B cell (primary cell): ENCODE results near the gene ZNF766.

ENCODE experiments used
- EZH2 ChIP-seq: IDR thresholded peaks from 2 replicates; pipeline ENCODE4 v1.6.1; 2012; ENCODE audit warnings: borderline replicate concordance, low read depth, mild to moderate bottlenecking, moderate library complexity, low read length; ENCODE audit not compliant: insufficient read depth, poor library complexity, severe bottlenecking
- TF ChIP-seq, protein P1 (sequence below): fragments of 200-600 bp; IDR thresholded peaks from one replicate; pipeline ENCODE4 v1.8.0; 2022; ENCODE audit warnings: antibody characterized with exemption, mild to moderate bottlenecking

DNA sequence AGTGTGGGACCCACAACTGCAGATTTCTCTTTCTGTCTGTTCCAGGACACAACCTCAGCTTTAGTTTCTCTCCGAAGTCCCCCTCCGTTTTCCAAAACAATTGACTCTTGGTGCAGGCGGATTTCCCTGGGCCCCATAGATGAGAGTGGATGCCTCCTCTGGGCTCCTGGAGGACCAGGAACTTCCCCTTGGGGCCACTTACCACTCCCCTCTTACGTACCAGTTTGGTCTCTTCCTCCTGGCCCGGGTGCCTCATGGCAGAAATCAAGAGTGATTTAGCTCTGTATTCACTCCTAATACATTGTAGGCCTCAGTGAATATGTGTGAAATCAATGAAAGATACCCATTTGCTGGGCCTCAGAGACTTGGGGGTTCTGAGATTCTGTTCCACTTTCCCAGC, 45.2 kb upstream of the ZNF766 start:
- TF ChIP-seq, protein P1, sequence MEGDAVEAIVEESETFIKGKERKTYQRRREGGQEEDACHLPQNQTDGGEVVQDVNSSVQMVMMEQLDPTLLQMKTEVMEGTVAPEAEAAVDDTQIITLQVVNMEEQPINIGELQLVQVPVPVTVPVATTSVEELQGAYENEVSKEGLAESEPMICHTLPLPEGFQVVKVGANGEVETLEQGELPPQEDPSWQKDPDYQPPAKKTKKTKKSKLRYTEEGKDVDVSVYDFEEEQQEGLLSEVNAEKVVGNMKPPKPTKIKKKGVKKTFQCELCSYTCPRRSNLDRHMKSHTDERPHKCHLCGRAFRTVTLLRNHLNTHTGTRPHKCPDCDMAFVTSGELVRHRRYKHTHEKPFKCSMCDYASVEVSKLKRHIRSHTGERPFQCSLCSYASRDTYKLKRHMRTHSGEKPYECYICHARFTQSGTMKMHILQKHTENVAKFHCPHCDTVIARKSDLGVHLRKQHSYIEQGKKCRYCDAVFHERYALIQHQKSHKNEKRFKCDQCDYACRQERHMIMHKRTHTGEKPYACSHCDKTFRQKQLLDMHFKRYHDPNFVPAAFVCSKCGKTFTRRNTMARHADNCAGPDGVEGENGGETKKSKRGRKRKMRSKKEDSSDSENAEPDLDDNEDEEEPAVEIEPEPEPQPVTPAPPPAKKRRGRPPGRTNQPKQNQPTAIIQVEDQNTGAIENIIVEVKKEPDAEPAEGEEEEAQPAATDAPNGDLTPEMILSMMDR: no peak
- TF ChIP-seq EZH2: no peak
